Activated CD8-positive, alpha-beta T cell treated with anti-CD3 and anti-CD28 coated beads for 36 hours (primary cell): Measurements from ENCODE around the gene CFAP221. TPM values are rescaled to one million over a fixed set of nuclear protein-coding genes. Genes with fewer than 3 reads are reported as not detected.

Experiments used
- ATAC-seq: fragments of 200-7000 bp; cut with Tn5 transposase; one replicate; pipeline ENCODE4 v1.10.0; 2021; ENCODE audit warnings: mild to moderate bottlenecking, moderate library complexity
- CTCF ChIA-PET: fragments of 350-600 bp; sonication (Branson Sonifier 250); formaldehyde crosslinking; loops from one replicate; lab custom pipeline; 2021; ENCODE audit warnings: antibody characterized with exemption; lab: Charles Lee
- POLR2A ChIA-PET: fragments of 350-600 bp; sonication (Branson Sonifier 250); formaldehyde crosslinking; loops from one replicate; lab custom pipeline; 2021; ENCODE audit warnings: antibody characterized with exemption; lab: Charles Lee
- DNase-seq: peaks from one replicate; pipeline ENCODE4 v3.0.0-alpha.2; 2020
- H3K27ac Mint-ChIP-seq: one replicate; pipeline ENCODE4 v1.8.0; 2021; ENCODE audit warnings: mild to moderate bottlenecking, mixed read lengths
- H3K27me3 Mint-ChIP-seq: one replicate; pipeline ENCODE4 v1.8.0; 2021; ENCODE audit warnings: mixed read lengths
- H3K36me3 Mint-ChIP-seq: one replicate; pipeline ENCODE4 v1.8.0; 2021; ENCODE audit warnings: low read depth, mixed read lengths
- H3K4me1 Mint-ChIP-seq: one replicate; pipeline ENCODE4 v1.8.0; 2021; ENCODE audit warnings: low read depth, mixed read lengths
- H3K4me3 Mint-ChIP-seq: one replicate; pipeline ENCODE4 v1.8.0; 2021; ENCODE audit warnings: mild to moderate bottlenecking, moderate library complexity, mixed read lengths
- H3K9me3 Mint-ChIP-seq: one replicate; pipeline ENCODE4 v1.8.0; 2021; ENCODE audit warnings: mixed read lengths
- CTCF ChIP-seq: fragments of 200-600 bp; IDR thresholded peaks from one replicate; pipeline ENCODE4 v1.8.0; 2022; ENCODE audit warnings: antibody characterized with exemption, mild to moderate bottlenecking
- intact Hi-C: fragments of 100-400 bp; cut with micrococcal nuclease; formaldehyde crosslinking; loops from one replicate; pipeline ENCODE4 v1.10.0; 2022
- total RNA-seq, 2 experiments: library from RNA; stranded (reverse); gene quantifications; one replicate each; pipeline ENCODE4 v1.2.3, GENCODE V29; 2021

Gene CFAP221
- total RNA-seq, 2 experiments from 2014 or later, result not detected

- ATAC-seq, result no peak
- intact Hi-C loops, result no loop called here
- H3K27ac Mint-ChIP-seq, result no peak overlapping the region
- TF ChIP-seq CTCF, result no peak
- no peaks in the 10 kb centered on the region for H3K36me3 Mint-ChIP-seq
- CTCF ChIA-PET, result interaction anchor here (1.6 kb wide), 1 partner anchor 16 kb away, joined by 5 read pairs; no protein-coding TSS in a partner anchor
- H3K4me3 Mint-ChIP-seq, result no peak overlapping the region
- DNase-seq, result no peak
- peaks cover 19% of the 10 kb centered on the region for H3K27me3 Mint-ChIP-seq
- H3K4me1 Mint-ChIP-seq, result no peaks in the 10 kb centered on the region
- POLR2A ChIA-PET, result no interaction called here
- H3K9me3 Mint-ChIP-seq, result peaks cover 1% of the 10 kb centered on the region
Observed at GRCh38 chr2:119625226-119625625, 81.0 kb downstream of the CFAP221 start.

DNA sequence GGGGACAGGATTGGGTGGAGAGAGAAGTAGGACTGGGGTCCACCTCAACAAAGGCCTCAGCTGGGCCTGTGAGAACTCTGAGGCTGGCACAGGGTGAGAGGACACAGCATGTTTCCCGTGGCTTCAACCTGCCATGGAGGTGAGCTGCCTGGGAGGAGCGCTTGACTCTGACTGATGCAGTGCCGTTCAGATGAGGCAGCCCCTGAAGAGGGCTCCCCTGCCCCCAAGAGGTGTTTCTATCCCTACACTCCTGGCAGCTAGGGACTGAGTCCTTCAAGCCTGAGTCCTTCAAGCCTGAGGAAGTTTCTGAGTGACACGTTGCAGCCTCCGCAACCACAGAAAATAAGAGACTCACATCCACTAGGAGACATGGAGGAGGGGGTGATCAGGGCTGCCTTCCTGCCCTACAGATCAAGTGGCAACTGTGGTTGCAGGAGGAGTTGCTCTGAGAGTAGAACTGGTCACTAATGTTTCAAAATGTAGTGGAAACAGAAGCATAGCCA is 85.1 kb downstream of the CFAP221 start:
- ChIA-PET POLR2A (no interaction called here), CTCF (no interaction called here)
- Mint-ChIP-seq H3K36me3 (no peaks in the 10 kb centered on the region), H3K4me1 (no peaks in the 10 kb centered on the region), H3K27ac (no peak overlapping the region), H3K9me3 (peaks cover 3% of the 10 kb centered on the region), H3K27me3 (peaks cover 7% of the 10 kb centered on the region), H3K4me3 (no peak overlapping the region)
- ATAC-seq (no peak), DNase-seq (no peak)
- TF ChIP-seq CTCF, result no peak
- intact Hi-C loops, result no loop called here

- DNase-seq, result no peak
- Mint-ChIP-seq H3K27ac (no peak overlapping the region), H3K27me3 (peaks cover 7% of the 10 kb centered on the region), H3K36me3 (no peaks in the 10 kb centered on the region), H3K9me3 (peaks cover 3% of the 10 kb centered on the region), H3K4me3 (no peak overlapping the region), H3K4me1 (no peaks in the 10 kb centered on the region)
- ChIA-PET CTCF (interaction anchor here (1.2 kb wide), 1 partner anchor 12 kb away, joined by 4 read pairs; no protein-coding TSS in a partner anchor), POLR2A (no interaction called here)
- no peak for ATAC-seq
- intact Hi-C loops, result no loop called here
- no peak for TF ChIP-seq CTCF
Observed at GRCh38 chr2:119630121-119630520, 85.9 kb downstream of the CFAP221 start.

- DNase-seq (no peak), ATAC-seq (no peak)
- Mint-ChIP-seq H3K27ac (no peak overlapping the region), H3K4me1 (peaks cover 2% of the 10 kb centered on the region), H3K27me3 (no peaks in the 10 kb centered on the region), H3K36me3 (no peaks in the 10 kb centered on the region), H3K4me3 (no peak overlapping the region), H3K9me3 (peaks cover under 1% of the 10 kb centered on the region)
- CTCF ChIA-PET, result interaction anchor here (0.9 to 1.6 kb wide), 2 partner anchors 10 to 181 kb away, joined by 4 read pairs; no protein-coding TSS in a partner anchor
- intact Hi-C loops, result no loop called here
- TF ChIP-seq CTCF, result no peak
- POLR2A ChIA-PET, result no interaction called here
Observed at GRCh38 chr2:119637371-119637770, 93.1 kb downstream of the CFAP221 start.

DNA sequence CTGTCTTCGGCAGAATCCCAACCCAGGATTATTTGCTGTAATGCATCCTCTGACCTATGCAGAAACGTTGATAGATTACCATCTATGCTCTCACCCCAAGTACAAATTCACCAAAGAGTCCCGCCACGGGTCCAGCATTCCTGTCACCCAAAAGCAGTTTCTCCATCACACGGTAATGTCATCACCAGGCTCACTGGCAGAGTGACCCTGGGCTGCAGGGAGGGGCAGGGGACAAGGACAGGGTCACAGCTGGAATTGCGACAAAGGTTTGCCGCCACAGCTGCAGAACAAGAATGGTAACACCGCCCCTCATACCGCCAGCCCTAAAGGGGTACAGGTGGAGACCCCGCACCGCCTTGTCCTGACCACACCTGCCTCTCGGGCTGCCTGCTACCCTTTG is 94.0 kb downstream of the CFAP221 start:
- POLR2A ChIA-PET, result no interaction called here
- intact Hi-C loops, result no loop called here
- no peak for DNase-seq
- Mint-ChIP-seq H3K9me3 (no peaks in the 10 kb centered on the region), H3K36me3 (no peaks in the 10 kb centered on the region), H3K4me1 (peaks cover 2% of the 10 kb centered on the region), H3K27ac (no peak overlapping the region), H3K4me3 (no peak overlapping the region), H3K27me3 (no peaks in the 10 kb centered on the region)
- no peak for TF ChIP-seq CTCF
- CTCF ChIA-PET, result interaction anchor here (0.9 to 5.3 kb wide), 3 partner anchors 9 to 538 kb away, joined by 4 to 58 read pairs (median 4); no protein-coding TSS in a partner anchor
- ATAC-seq, result no peak
